HG03025 (cell line): Measurements from ENCODE around the gene BRIP1.

ENCODE experiments used
- ATAC-seq: cut with Tn5 transposase; IDR thresholded peaks from one replicate; pipeline ENCODE4 v1.9.1; 2021; ENCODE audit warnings: mild to moderate bottlenecking, moderate library complexity; ENCODE audit not compliant: unreplicated experiment, low FRiP score

BRIP1 gene

DNA sequence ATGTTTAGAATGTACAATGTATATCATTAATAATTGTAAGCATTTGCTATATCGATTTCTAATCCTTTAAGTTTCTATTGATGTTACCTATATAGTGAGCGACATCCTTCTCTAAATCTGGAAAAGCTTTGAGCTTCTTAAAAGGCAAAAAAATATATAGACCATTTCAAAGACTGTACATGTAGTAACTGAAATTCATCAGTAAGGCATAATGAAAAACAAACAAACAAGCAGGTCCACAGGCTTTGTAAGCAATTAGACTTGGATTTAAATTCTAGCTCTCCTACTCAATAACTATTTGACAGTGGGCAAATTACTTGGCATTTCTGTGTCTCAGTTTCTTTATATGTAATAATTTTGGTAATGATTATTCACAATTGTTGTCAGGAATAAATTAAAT is 220.6 kb downstream of the BRIP1 start:
- no peak for ATAC-seq

DNA sequence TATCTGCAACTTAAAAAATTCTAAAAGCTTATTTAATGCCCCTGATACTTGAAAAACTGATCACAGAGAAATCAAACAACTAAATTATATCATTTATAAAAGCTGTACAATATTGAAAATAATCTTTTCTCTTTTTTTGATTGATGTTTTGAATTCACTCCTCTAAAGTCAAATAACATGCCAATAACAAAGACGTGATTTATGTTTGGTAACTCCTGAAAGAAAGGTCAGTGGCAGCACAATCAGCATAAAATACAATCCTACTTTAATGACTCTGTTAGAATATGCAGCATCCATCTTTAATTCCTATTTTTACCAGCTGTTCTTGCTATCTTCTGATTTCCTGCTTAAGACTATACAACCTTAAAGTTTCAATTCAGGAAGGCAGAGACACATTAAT is 221.6 kb downstream of the BRIP1 start:
- ATAC-seq = no peak

DNA sequence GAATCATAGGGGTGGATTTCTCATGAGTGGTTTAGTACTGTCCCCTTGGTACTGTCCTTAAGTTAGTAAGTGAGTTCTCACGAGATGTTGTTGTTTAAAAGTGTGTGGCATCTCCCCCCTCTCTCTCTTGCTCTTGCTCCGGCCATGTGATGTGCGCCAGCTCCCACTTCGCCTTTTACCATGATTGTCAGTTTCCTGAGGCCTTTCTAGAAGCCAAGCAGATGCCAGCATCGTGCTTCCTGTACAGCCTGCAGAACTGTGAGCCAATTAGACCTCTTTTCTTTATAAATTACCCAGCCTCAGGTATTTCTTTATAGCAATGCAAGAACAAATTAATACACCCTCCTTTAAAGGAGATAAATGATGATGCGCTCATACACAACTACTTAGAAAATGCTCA is 222.2 kb downstream of the BRIP1 start:
- no peak for ATAC-seq

DNA sequence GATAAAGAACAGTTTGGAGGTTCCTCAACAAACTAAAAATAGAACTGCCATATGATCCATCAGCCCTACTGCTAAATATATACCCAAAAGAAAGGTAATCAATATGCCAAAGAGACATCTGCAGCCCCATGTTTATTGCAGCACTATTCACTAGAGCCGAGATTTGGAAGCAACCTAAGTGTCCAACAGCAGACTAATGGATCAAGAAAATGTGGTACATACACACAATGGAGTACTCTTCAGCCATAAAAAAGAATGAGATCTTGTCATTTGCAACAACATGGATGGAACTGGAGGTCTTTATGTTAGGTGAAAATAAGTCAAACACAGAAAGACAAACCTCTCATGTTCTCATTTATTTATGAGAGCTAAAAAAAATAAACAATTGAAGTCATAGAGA is 223.5 kb downstream of the BRIP1 start:
- no peak for ATAC-seq

DNA sequence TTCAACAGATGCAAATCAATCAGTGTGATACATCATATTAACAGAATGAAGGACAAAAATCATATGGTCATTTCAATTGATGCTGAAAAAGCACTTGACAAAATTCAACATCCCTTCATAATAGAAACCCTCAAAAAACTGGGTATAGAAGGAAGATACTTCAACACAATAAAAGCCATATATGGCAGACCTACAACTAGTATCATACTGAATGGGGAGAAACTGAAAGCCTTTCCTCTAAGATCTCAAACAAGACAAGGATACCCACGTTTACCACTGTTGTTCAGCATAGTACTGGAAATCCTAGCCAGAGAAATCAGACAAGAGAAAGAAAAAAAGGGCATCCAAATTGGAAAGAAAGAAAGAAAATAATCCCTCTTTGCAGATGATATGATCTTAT is 225.2 kb downstream of the BRIP1 start:
- ATAC-seq = no peak

DNA sequence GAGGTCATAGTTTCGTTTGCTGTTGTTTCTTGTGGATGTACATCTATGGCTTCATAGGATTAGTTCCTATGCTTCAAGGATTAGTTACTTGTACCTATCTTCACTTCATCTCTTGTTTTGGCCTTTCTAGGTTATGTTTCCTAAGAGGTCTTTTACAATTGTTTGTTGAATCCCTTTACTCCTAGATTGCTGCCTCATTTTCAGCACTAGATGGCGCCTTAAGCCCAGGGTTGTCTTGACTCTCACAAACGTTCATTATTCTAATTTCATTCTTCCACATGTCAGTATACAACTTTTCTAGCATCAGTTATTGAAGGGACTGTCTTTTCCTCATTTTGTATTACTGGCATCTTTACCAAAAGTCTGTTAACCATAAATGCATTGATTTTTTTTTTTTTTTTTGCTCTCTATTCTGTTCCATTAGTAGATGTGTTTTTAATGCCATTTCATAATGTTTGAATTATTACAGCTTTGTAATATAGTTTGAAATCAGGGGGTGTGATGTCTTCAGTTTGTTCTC is 227.4 kb downstream of the BRIP1 start:
- ATAC-seq = no peak

DNA sequence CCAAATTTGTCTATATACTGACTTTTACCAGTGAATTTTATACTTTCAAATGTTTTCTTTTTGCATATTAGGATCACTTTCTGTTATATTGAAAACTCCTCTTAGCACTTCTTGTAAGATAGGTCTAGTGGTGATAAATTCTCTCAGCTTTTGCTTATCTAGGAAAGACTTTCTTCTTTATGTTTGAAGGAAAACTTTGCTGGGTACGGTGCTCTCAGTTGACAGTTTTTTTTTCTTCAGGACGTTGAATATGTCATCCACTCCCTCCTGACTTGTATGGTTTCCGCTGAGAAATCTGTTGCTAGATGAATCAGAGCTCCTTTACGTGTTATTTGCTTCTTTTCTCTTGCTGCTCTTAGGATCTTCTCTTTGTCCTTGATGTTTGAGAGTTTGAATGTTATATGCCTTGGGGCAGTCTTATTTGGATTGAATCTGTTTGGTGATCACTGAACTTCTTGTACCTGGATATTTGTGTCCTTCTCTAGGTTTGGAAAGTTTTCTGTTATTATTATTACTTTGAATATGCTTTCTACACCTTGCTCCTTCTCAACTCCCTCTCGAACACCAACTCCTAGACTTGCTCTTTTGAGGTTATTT is 228.3 kb downstream of the BRIP1 start:
- ATAC-seq = no peak

DNA sequence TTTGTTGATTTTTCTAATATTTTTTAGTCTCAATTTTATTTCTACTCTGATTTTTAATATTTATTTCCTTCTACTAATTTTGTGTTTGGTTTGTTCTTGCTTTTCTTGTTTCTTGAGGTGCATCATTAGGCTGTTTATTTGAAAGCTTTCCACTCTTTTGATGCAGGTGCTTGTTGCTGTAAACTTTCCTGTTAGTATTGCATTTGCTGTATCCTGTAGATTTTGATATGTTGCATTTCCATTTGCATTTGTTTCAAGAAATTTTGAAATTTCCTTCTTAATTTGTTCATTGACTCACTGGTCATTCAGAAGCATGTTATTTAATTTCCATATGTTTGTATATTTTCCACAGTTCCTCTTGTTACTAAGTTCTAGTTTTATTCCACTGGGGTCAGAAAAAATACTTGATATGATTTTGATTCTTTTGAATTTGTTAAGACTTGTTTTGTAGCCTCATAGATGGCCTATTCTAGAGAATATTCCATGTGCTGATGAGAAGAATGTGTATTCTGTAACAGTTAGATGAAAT is 229.3 kb downstream of the BRIP1 start:
- no peak for ATAC-seq

DNA sequence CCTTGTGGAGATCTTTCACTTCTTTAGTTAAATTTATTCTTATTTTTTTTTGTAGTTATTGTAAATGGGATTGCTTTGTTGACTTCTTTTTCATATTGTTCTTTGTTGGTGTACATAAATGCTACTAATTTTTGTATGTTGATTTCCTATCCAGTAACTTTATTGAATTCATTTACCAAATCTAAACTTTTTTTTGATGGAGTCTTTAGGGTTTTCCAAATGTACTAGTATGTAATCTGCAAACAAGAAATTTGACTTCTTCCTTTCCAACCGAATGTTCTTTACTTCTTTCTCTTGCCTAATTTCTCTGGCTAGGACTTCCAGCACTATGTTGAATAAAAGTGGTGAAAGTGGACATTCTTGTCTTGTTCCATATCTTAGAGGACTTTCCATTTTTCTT is 230.5 kb downstream of the BRIP1 start:
- ATAC-seq = no peak

DNA sequence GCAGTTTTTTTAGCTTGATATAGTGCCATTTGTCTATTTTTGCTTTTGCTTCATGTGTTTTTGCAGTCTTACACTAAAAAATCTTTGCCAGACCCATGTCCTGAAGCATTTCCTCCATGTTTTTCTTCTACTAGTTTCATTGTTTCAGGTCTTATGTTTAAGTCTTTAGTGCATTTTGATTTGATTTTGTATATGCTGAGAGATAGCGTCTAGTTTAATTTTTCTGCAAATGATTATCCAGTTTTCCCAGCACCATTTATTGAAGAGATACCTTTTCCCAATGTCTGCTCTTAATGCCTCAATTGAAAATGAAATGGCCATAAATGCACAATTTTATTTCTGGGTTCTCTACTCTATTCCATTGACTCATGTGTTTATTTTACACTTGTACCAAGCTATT is 231.5 kb downstream of the BRIP1 start:
- ATAC-seq = no peak
